Lower leg skin (tissue), 3 donors: ENCODE measurements around the gene SPG21.

Source experiments
- CTCF ChIP-seq, 3 donors: fragments of 450-650 bp; IDR thresholded peaks; one replicate each; pipeline ENCODE4 v1.5.1; 2016; ENCODE audit warnings: antibody characterized with exemption in 3 of 3, mild to moderate bottlenecking in 3 of 3, moderate library complexity in 2 of 3
- POLR2A ChIP-seq, 2 donors: fragments of 450-650 bp; IDR thresholded peaks; one replicate each; pipeline ENCODE4 v1.6.1; 2016 to 2017; ENCODE audit warnings: antibody characterized with exemption in 2 of 2, mild to moderate bottlenecking in 1 of 2, moderate library complexity in 1 of 2

- TF ChIP-seq CTCF (IDR thresholded peaks at IDR 0.05) (no peak), POLR2A (IDR thresholded peaks at IDR 0.05) (no peak)
Measured at GRCh38 chr15:65038428-65038827, 48.7 kb upstream of the SPG21 start.
